H1 (cell line): ENCODE data around the gene ERC1. TPM values are rescaled to one million over a fixed set of nuclear protein-coding genes. Genes with fewer than 3 reads are reported as not detected.

Experiments
- ASH2L ChIP-seq: fragments of 200-600, 300-600 bp; sonication (generic); IDR thresholded peaks from one replicate; pipeline ENCODE4 v1.7.1; 2017; ENCODE audit warnings: low read length
- BCL11A ChIP-seq, 2 experiments: IDR thresholded peaks; one replicate each; pipeline ENCODE4 v1.6.1; 2011; ENCODE audit warnings: low read depth in 2 of 2, low read length in 2 of 2, mild to moderate bottlenecking in 2 of 2
- CHD2 ChIP-seq: IDR thresholded peaks from 2 replicates; pipeline ENCODE4 v1.6.1; 2012; ENCODE audit warnings: low read length, improper control_type of control experiment
- EGR1 ChIP-seq: IDR thresholded peaks from 2 replicates; pipeline ENCODE4 v1.6.1; 2011; ENCODE audit warnings: low read depth, low read length, borderline replicate concordance
- JUN ChIP-seq: IDR thresholded peaks from 2 replicates; pipeline ENCODE4 v1.6.1; 2011; ENCODE audit warnings: low read depth, mild to moderate bottlenecking, improper control_type of control experiment, low read length
- JUND ChIP-seq: IDR thresholded peaks from 2 replicates; pipeline ENCODE4 v1.6.1; 2011; ENCODE audit warnings: mild to moderate bottlenecking, improper control_type of control experiment, low read length
- PHF8 ChIP-seq: fragments of 200-600 bp; sonication (generic); conservative IDR thresholded peaks from 2 replicates; pipeline ENCODE4 v1.7.1; 2012; ENCODE audit warnings: low read depth, mild to moderate bottlenecking, inconsistent platforms, low read length, moderate library complexity
- POU5F1 ChIP-seq: IDR thresholded peaks from 2 replicates; pipeline ENCODE4 v1.6.1; 2011; ENCODE audit warnings: low read depth, mild to moderate bottlenecking, low read length, moderate library complexity
- polyA plus RNA-seq, 7 experiments: library from polyadenylated mRNA; depleted of rRNA in 3 of 7; stranded (reverse) in 5 of 7; unstranded in 2 of 7; fragments of >200 nt in 5 of 7; fragments of 200-250 nt in 2 of 7; gene quantifications; 1 replicate in 5 of 7; 2 replicates in 1 of 7; 4 replicates in 1 of 7; pipeline versions ENCODE4 v1.2.1 to v1.2.3, GENCODE V29; 2011 to 2013; ENCODE audit warnings: missing spikeins in 2 of 7, mixed read lengths in 2 of 7
- total RNA-seq: library from RNA; stranded (reverse); fragmentation: NEBNext Ultra II Directional; extraction: Animal tissue kit (Norgen Biotek cat#: 25700); gene quantifications from 2 replicates; pipeline ENCODE4 v1.2.1, GENCODE V29; 2021
- TF ChIP-seq, protein P1 (sequence below): fragments of 300-600 bp; sonication (generic); IDR thresholded peaks from 2 replicates; pipeline ENCODE4 v1.7.1; 2012; ENCODE audit warnings: low read length, moderate library complexity, mild to moderate bottlenecking, inconsistent platforms; ENCODE audit not compliant: insufficient replicate concordance
- TF ChIP-seq, protein P2 (sequence below), 3 experiments: IDR thresholded peaks; 1 replicate in 2 of 3; 2 replicates in 1 of 3; pipeline versions ENCODE4 v1.5.1 to v1.6.1; 2011; ENCODE audit warnings: low read length in 3 of 3, mild to moderate bottlenecking in 3 of 3, inconsistent platforms in 2 of 3, low read depth in 1 of 3, moderate library complexity in 1 of 3; ENCODE audit not compliant: insufficient read depth in 1 of 3; ENCODE audit errors: control extremely low read depth in 1 of 3

The ERC1 gene
- total and polyA plus RNA-seq, 2 of the 8 experiments (the other 6 are each of a cell fraction or from before 2014, with no cell fraction given), result 7.8 to 45.7 TPM

DNA sequence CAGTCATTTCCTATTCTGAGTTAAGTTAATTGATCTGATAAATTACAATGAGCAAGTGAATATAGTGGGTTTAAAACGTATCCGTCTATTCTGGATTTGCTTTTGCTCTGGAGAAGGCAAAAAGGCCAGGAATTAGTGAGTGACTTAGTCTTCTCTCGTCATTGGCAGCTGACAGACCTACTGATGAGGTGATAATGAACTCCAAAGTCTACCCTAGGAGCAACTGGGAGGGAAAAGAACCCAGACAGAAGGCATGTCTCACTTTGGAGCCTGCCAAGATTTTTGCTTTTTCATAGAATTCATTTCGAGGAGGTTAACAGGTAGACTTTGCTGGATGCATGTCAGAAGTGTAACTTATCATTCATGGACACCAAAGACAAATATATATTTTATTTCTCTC is 333.1 kb downstream of the ERC1 start (continued):
- TF ChIP-seq, protein P1, sequence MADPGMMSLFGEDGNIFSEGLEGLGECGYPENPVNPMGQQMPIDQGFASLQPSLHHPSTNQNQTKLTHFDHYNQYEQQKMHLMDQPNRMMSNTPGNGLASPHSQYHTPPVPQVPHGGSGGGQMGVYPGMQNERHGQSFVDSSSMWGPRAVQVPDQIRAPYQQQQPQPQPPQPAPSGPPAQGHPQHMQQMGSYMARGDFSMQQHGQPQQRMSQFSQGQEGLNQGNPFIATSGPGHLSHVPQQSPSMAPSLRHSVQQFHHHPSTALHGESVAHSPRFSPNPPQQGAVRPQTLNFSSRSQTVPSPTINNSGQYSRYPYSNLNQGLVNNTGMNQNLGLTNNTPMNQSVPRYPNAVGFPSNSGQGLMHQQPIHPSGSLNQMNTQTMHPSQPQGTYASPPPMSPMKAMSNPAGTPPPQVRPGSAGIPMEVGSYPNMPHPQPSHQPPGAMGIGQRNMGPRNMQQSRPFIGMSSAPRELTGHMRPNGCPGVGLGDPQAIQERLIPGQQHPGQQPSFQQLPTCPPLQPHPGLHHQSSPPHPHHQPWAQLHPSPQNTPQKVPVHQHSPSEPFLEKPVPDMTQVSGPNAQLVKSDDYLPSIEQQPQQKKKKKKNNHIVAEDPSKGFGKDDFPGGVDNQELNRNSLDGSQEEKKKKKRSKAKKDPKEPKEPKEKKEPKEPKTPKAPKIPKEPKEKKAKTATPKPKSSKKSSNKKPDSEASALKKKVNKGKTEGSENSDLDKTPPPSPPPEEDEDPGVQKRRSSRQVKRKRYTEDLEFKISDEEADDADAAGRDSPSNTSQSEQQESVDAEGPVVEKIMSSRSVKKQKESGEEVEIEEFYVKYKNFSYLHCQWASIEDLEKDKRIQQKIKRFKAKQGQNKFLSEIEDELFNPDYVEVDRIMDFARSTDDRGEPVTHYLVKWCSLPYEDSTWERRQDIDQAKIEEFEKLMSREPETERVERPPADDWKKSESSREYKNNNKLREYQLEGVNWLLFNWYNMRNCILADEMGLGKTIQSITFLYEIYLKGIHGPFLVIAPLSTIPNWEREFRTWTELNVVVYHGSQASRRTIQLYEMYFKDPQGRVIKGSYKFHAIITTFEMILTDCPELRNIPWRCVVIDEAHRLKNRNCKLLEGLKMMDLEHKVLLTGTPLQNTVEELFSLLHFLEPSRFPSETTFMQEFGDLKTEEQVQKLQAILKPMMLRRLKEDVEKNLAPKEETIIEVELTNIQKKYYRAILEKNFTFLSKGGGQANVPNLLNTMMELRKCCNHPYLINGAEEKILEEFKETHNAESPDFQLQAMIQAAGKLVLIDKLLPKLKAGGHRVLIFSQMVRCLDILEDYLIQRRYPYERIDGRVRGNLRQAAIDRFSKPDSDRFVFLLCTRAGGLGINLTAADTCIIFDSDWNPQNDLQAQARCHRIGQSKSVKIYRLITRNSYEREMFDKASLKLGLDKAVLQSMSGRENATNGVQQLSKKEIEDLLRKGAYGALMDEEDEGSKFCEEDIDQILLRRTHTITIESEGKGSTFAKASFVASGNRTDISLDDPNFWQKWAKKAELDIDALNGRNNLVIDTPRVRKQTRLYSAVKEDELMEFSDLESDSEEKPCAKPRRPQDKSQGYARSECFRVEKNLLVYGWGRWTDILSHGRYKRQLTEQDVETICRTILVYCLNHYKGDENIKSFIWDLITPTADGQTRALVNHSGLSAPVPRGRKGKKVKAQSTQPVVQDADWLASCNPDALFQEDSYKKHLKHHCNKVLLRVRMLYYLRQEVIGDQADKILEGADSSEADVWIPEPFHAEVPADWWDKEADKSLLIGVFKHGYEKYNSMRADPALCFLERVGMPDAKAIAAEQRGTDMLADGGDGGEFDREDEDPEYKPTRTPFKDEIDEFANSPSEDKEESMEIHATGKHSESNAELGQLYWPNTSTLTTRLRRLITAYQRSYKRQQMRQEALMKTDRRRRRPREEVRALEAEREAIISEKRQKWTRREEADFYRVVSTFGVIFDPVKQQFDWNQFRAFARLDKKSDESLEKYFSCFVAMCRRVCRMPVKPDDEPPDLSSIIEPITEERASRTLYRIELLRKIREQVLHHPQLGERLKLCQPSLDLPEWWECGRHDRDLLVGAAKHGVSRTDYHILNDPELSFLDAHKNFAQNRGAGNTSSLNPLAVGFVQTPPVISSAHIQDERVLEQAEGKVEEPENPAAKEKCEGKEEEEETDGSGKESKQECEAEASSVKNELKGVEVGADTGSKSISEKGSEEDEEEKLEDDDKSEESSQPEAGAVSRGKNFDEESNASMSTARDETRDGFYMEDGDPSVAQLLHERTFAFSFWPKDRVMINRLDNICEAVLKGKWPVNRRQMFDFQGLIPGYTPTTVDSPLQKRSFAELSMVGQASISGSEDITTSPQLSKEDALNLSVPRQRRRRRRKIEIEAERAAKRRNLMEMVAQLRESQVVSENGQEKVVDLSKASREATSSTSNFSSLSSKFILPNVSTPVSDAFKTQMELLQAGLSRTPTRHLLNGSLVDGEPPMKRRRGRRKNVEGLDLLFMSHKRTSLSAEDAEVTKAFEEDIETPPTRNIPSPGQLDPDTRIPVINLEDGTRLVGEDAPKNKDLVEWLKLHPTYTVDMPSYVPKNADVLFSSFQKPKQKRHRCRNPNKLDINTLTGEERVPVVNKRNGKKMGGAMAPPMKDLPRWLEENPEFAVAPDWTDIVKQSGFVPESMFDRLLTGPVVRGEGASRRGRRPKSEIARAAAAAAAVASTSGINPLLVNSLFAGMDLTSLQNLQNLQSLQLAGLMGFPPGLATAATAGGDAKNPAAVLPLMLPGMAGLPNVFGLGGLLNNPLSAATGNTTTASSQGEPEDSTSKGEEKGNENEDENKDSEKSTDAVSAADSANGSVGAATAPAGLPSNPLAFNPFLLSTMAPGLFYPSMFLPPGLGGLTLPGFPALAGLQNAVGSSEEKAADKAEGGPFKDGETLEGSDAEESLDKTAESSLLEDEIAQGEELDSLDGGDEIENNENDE, result no peak
- no peak for TF ChIP-seq PHF8
- TF ChIP-seq JUN, result no peak
- no peak for TF ChIP-seq JUND
- TF ChIP-seq CHD2, result no peak
- no peak for TF ChIP-seq POU5F1
- TF ChIP-seq EGR1, result no peak
- TF ChIP-seq ASH2L, result no peak
- TF ChIP-seq BCL11A (IDR thresholded peaks at IDR 0.05; ENCODE audit: low read depth in 2 of 2, low read length in 2 of 2), result no peak
- TF ChIP-seq, protein P2, sequence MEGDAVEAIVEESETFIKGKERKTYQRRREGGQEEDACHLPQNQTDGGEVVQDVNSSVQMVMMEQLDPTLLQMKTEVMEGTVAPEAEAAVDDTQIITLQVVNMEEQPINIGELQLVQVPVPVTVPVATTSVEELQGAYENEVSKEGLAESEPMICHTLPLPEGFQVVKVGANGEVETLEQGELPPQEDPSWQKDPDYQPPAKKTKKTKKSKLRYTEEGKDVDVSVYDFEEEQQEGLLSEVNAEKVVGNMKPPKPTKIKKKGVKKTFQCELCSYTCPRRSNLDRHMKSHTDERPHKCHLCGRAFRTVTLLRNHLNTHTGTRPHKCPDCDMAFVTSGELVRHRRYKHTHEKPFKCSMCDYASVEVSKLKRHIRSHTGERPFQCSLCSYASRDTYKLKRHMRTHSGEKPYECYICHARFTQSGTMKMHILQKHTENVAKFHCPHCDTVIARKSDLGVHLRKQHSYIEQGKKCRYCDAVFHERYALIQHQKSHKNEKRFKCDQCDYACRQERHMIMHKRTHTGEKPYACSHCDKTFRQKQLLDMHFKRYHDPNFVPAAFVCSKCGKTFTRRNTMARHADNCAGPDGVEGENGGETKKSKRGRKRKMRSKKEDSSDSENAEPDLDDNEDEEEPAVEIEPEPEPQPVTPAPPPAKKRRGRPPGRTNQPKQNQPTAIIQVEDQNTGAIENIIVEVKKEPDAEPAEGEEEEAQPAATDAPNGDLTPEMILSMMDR (IDR thresholded peaks at IDR 0.05; ENCODE audit: control extremely low read depth in 1 of 3, insufficient read depth in 1 of 3, low read depth in 1 of 3, low read length in 3 of 3), result no peak
